Measurements from ENCODE around the gene RNF26.

- TF ChIP-seq CTCF (conservative IDR thresholded peaks at IDR 0.05) (no peak), ZFX (IDR thresholded peaks at IDR 0.05) (no peak)
These were observed 5.0 kb upstream of the RNF26 start for GRCh38 chr11:119329320-119329719.
